H9 (cell line): ENCODE data around the gene LRMDA. TPM values are rescaled to one million over a fixed set of nuclear protein-coding genes. Genes with fewer than 3 reads are reported as not detected.

Source experiments
- DNase-seq: peaks from one replicate; pipeline ENCODE4 v3.0.0-alpha.2; 2017
- H2AFZ ChIP-seq: one replicate; pipeline ENCODE4 v1.6.1; 2013; ENCODE audit warnings: mild to moderate bottlenecking, low read length, control low read depth, moderate library complexity
- H2AK5ac ChIP-seq: 2 replicates; pipeline ENCODE4 v1.6.1; 2013; ENCODE audit warnings: low read length, control low read depth, mixed read lengths; ENCODE audit not compliant: insufficient read length
- H2BK120ac ChIP-seq: one replicate; pipeline ENCODE4 v1.6.1; 2013; ENCODE audit warnings: low read depth, mild to moderate bottlenecking, low read length, control low read depth, inconsistent platforms; ENCODE audit not compliant: poor library complexity, severe bottlenecking
- H2BK12ac ChIP-seq: 2 replicates; pipeline ENCODE4 v1.6.1; 2013; ENCODE audit warnings: low read length, control low read depth, mixed read lengths, low read depth; ENCODE audit not compliant: insufficient read length
- H2BK15ac ChIP-seq: 2 replicates; pipeline ENCODE4 v1.6.1; 2013; ENCODE audit warnings: low read depth, low read length, control low read depth
- H2BK20ac ChIP-seq: one replicate; pipeline ENCODE4 v1.6.1; 2013; ENCODE audit warnings: low read depth, mild to moderate bottlenecking, low read length, control low read depth, inconsistent platforms; ENCODE audit not compliant: poor library complexity, severe bottlenecking
- H2BK5ac ChIP-seq: 2 replicates; pipeline ENCODE4 v1.6.1; 2013; ENCODE audit warnings: low read length, control low read depth, mixed read lengths; ENCODE audit not compliant: insufficient read length
- H3K14ac ChIP-seq: 2 replicates; pipeline ENCODE4 v1.6.1; 2013; ENCODE audit warnings: low read length, control low read depth; ENCODE audit not compliant: insufficient read depth
- H3K18ac ChIP-seq: 2 replicates; pipeline ENCODE4 v1.6.1; 2013; ENCODE audit warnings: low read depth, mild to moderate bottlenecking, mixed read lengths, low read length, control low read depth; ENCODE audit not compliant: insufficient read length
- H3K23ac ChIP-seq: 2 replicates; pipeline ENCODE4 v1.6.1; 2013; ENCODE audit warnings: low read length, control low read depth, mixed read lengths, low read depth; ENCODE audit not compliant: insufficient read length
- H3K23me2 ChIP-seq: 2 replicates; pipeline ENCODE4 v1.6.1; 2013; ENCODE audit warnings: low read depth, mild to moderate bottlenecking, mixed read lengths, low read length, control low read depth; ENCODE audit not compliant: insufficient read length, poor library complexity, severe bottlenecking
- H3K27ac ChIP-seq: 2 replicates; pipeline ENCODE4 v1.5.1; 2013; ENCODE audit warnings: low read length, control low read depth, mixed read lengths, low read depth; ENCODE audit not compliant: insufficient read length
- H3K27me3 ChIP-seq: 2 replicates; pipeline ENCODE4 v1.6.1; 2013; ENCODE audit warnings: low read length, control low read depth, inconsistent platforms; ENCODE audit not compliant: insufficient read depth
- H3K4ac ChIP-seq: 2 replicates; pipeline ENCODE4 v1.6.1; 2013; ENCODE audit warnings: low read depth, mild to moderate bottlenecking, control low read depth, inconsistent platforms, low read length, moderate library complexity
- H3K4me1 ChIP-seq: 2 replicates; pipeline ENCODE4 v1.6.1; 2013; ENCODE audit warnings: low read length, control low read depth, inconsistent platforms; ENCODE audit not compliant: insufficient read depth
- H3K4me2 ChIP-seq: 2 replicates; pipeline ENCODE4 v1.6.1; 2013; ENCODE audit warnings: low read length, control low read depth, mixed read lengths; ENCODE audit not compliant: insufficient read length, insufficient read depth
- H3K56ac ChIP-seq: 2 replicates; pipeline ENCODE4 v1.6.1; 2013; ENCODE audit warnings: low read depth, mild to moderate bottlenecking, mixed read lengths, low read length, control low read depth; ENCODE audit not compliant: insufficient read length
- H3K79me1 ChIP-seq: 2 replicates; pipeline ENCODE4 v1.6.1; 2013; ENCODE audit warnings: low read depth, mild to moderate bottlenecking, moderate library complexity, low read length, control low read depth, inconsistent platforms; ENCODE audit not compliant: insufficient read depth, poor library complexity, severe bottlenecking
- H3K79me2 ChIP-seq: 2 replicates; pipeline ENCODE4 v1.6.1; 2013; ENCODE audit warnings: low read length, control low read depth, inconsistent platforms; ENCODE audit not compliant: insufficient read depth
- H3K9ac ChIP-seq: 2 replicates; pipeline ENCODE4 v1.6.1; 2013; ENCODE audit warnings: low read length, control low read depth, mixed read lengths; ENCODE audit not compliant: insufficient read length; ENCODE audit errors: extremely low read depth
- H3K9me3 ChIP-seq: one replicate; pipeline ENCODE4 v1.6.1; 2013; ENCODE audit warnings: low read depth, low read length, inconsistent platforms; ENCODE audit not compliant: control insufficient read depth
- H3T11ph ChIP-seq: one replicate; pipeline ENCODE4 v1.6.1; 2013; ENCODE audit warnings: mild to moderate bottlenecking, low read length, control low read depth, inconsistent platforms
- H4K20me1 ChIP-seq: one replicate; pipeline ENCODE4 v1.6.1; 2013; ENCODE audit not compliant: control insufficient read depth, insufficient read length, insufficient read depth
- H4K5ac ChIP-seq: 2 replicates; pipeline ENCODE4 v1.6.1; 2013; ENCODE audit warnings: low read depth, mild to moderate bottlenecking, mixed read lengths, low read length, control low read depth; ENCODE audit not compliant: insufficient read length
- H4K8ac ChIP-seq: replicated peaks from 2 replicates; pipeline ENCODE4 v1.6.1; 2013; ENCODE audit warnings: low read length, control low read depth, mixed read lengths, low read depth; ENCODE audit not compliant: insufficient read length
- H4K91ac ChIP-seq: 2 replicates; pipeline ENCODE4 v1.6.1; 2013; ENCODE audit warnings: low read depth, mild to moderate bottlenecking, moderate library complexity, mixed read lengths, low read length, control low read depth; ENCODE audit not compliant: insufficient read length
- H3K27ac Mint-ChIP-seq, 3 experiments: 2 replicates in 2 of 3; 3 replicates in 1 of 3; pipeline ENCODE4 v1.8.0; 2020 to 2021; ENCODE audit warnings: mixed read lengths in 3 of 3, mild to moderate bottlenecking in 1 of 3, moderate library complexity in 1 of 3
- H3K27me3 Mint-ChIP-seq: 2 replicates; pipeline ENCODE4 v1.8.0; 2021; ENCODE audit warnings: low read depth, mild to moderate bottlenecking, moderate library complexity, mixed read lengths
- H3K36me3 Mint-ChIP-seq, 3 experiments: 2 replicates in 2 of 3; 3 replicates in 1 of 3; pipeline ENCODE4 v1.8.0; 2020 to 2021; ENCODE audit warnings: low read depth in 3 of 3, mixed read lengths in 3 of 3; ENCODE audit not compliant: insufficient read depth in 1 of 3
- H3K4me1 Mint-ChIP-seq, 2 experiments: 2 replicates each; pipeline ENCODE4 v1.8.0; 2020; ENCODE audit warnings: mixed read lengths in 2 of 2
- H3K4me3 Mint-ChIP-seq, 2 experiments: 2 replicates in 1 of 2; 3 replicates in 1 of 2; pipeline ENCODE4 v1.8.0; 2020 to 2021; ENCODE audit warnings: mild to moderate bottlenecking in 2 of 2, mixed read lengths in 2 of 2, moderate library complexity in 1 of 2
- H3K9me3 Mint-ChIP-seq, 2 experiments: 2 replicates in 1 of 2; 3 replicates in 1 of 2; pipeline ENCODE4 v1.8.0; 2020; ENCODE audit warnings: mild to moderate bottlenecking in 2 of 2, mixed read lengths in 2 of 2, moderate library complexity in 1 of 2
- WGBS: extraction: QIAGEN DNeasy Blood & Tissue Kit; methylation state at CpG from one replicate; pipeline ENCODE4 v1.1.7; 2013; ENCODE audit warnings: missing lambda C conversion rate, low lambda C conversion rate, mixed read lengths; ENCODE audit not compliant: insufficient read length; ENCODE audit errors: extremely low coverage; 5-methylcytosine and 5-hydroxymethylcytosine counted together
- total RNA-seq: library from RNA; stranded (reverse); gene quantifications from 2 replicates; pipeline ENCODE4 v1.2.1, GENCODE V29; 2021
- TF ChIP-seq, protein P1 (sequence below): fragments of 200-600 bp; sonication (generic); conservative IDR thresholded peaks from 3 replicates; pipeline ENCODE4 v1.8.0; 2021; ENCODE audit warnings: antibody characterized with exemption, mild to moderate bottlenecking

The LRMDA gene
- total RNA-seq, 1 experiment from 2014 or later = 1.8 TPM

DNA sequence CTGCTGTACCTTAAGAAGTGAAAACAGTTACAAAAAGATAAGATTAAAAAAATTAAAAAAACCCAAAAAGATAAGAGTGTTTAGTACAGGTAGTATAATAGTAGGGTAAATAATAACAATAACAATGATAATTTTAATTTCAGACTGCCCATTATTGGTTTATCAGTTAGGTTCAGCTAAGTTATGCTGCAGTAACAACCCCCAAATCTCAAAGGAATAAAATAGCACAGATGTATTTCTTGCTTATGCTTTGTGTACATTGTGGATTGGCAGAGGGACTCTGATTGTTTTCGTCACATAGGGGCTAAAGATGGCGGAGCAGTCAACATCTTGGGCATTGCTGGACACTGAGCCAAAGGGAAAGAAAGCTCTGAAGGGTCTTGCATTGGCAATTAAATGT lies 264.6 kb downstream of the LRMDA start:
- H2BK20ac ChIP-seq = no peak overlapping the region
- H2BK120ac ChIP-seq = no peak overlapping the region
- Mint-ChIP-seq H3K4me3 (no peak overlapping the region), H3K9me3 (peaks cover 3% of the 10 kb centered on the region in 2 experiments; a peak in 2 of 5 replicates), H3K4me1 (no peaks in the 10 kb centered on the region), H3K27ac (no peak overlapping the region), H3K36me3 (peaks cover 0 to 4% (median 0%) of the 10 kb centered on the region in 3 experiments; a peak in 3 of 7 replicates), H3K27me3 (peaks cover 1% of the 10 kb centered on the region; the same call in 1 of the 2 replicates)
- TF ChIP-seq, protein P1, sequence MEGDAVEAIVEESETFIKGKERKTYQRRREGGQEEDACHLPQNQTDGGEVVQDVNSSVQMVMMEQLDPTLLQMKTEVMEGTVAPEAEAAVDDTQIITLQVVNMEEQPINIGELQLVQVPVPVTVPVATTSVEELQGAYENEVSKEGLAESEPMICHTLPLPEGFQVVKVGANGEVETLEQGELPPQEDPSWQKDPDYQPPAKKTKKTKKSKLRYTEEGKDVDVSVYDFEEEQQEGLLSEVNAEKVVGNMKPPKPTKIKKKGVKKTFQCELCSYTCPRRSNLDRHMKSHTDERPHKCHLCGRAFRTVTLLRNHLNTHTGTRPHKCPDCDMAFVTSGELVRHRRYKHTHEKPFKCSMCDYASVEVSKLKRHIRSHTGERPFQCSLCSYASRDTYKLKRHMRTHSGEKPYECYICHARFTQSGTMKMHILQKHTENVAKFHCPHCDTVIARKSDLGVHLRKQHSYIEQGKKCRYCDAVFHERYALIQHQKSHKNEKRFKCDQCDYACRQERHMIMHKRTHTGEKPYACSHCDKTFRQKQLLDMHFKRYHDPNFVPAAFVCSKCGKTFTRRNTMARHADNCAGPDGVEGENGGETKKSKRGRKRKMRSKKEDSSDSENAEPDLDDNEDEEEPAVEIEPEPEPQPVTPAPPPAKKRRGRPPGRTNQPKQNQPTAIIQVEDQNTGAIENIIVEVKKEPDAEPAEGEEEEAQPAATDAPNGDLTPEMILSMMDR = no peak
- DNase-seq = no peak
- whole genome bisulfite sequencing = no CpG with 5 or more reads among the region's 2 CpGs
- H3K4ac ChIP-seq = no peak overlapping the region
- H4K8ac ChIP-seq = no peak overlapping the region
- no peaks in the 10 kb centered on the region for H3K27me3 ChIP-seq
- H2AK5ac ChIP-seq = no peak overlapping the region
- no peak overlapping the region for H2AFZ ChIP-seq
- H4K91ac ChIP-seq = no peak overlapping the region
- H3K27ac ChIP-seq = no peak overlapping the region
- no peak overlapping the region for H3K4me2 ChIP-seq
- H3K79me2 ChIP-seq = no peaks in the 10 kb centered on the region
- no peak overlapping the region for H4K5ac ChIP-seq
- no peaks in the 10 kb centered on the region for H4K20me1 ChIP-seq
- H3T11ph ChIP-seq = no peak overlapping the region
- no peak overlapping the region for H3K18ac ChIP-seq
- H3K14ac ChIP-seq = no peak overlapping the region
- no peaks in the 10 kb centered on the region for H3K9me3 ChIP-seq
- no peak overlapping the region for H3K56ac ChIP-seq
- H2BK5ac ChIP-seq = no peak overlapping the region
- no peaks in the 10 kb centered on the region for H3K23me2 ChIP-seq
- no peak overlapping the region for H3K23ac ChIP-seq
- no peak overlapping the region for H3K9ac ChIP-seq
- H3K4me1 ChIP-seq = no peaks in the 10 kb centered on the region
- no peak overlapping the region for H2BK12ac ChIP-seq
- no peaks in the 10 kb centered on the region for H3K79me1 ChIP-seq
- no peak overlapping the region for H2BK15ac ChIP-seq
